NT2/D1 (cell line): ENCODE measurements around the gene GH2.

Experiments
- SUZ12 ChIP-seq: IDR thresholded peaks from 2 replicates; pipeline ENCODE4 v1.6.1; 2011; ENCODE audit not compliant: insufficient read length, insufficient read depth; ENCODE audit errors: extremely low read depth
- YY1 ChIP-seq: IDR thresholded peaks from 2 replicates; pipeline ENCODE4 v1.6.1; 2011; ENCODE audit not compliant: insufficient read length, insufficient read depth
- ZNF274 ChIP-seq: IDR thresholded peaks from 2 replicates; pipeline ENCODE4 v1.6.1; 2011; ENCODE audit warnings: mild to moderate bottlenecking, low read depth, low read length

- TF ChIP-seq SUZ12, result no peak
- no peak for TF ChIP-seq YY1
- no peak for TF ChIP-seq ZNF274
Observed at GRCh38 chr17:63835167-63835720, 46.5 kb downstream of the GH2 start.
